ENCODE results near the gene GPC1.

The GPC1 gene

GRCh38 chr2:240427729-240428128 is 7.7 kb upstream of the GPC1 start:
- Histone ChIP-seq H3K27ac (ENCODE audit: low read depth, low read length) (no peak overlapping the region), H4K12ac (ENCODE audit: low read depth, low read length) (no peak overlapping the region), H3K4me2 (ENCODE audit: low read length) (no peak overlapping the region), H3K9me3 (ENCODE audit: insufficient read depth, low read depth, low read length) (peaks cover 16% of the 10 kb centered on the region), H2AK5ac (ENCODE audit: low read length) (no peak overlapping the region), H2BK12ac (ENCODE audit: low read length) (no peak overlapping the region), H2AFZ (ENCODE audit: insufficient read depth, low read length, poor library complexity) (no peak overlapping the region), H3K36me3 (ENCODE audit: control insufficient read depth in 1 of 2, insufficient read depth in 2 of 2, low read length in 2 of 2) (no peaks in the 10 kb centered on the region), H4K91ac (ENCODE audit: low read depth, low read length) (no peak overlapping the region), H3K27me3 (ENCODE audit: insufficient read depth, low read length) (no peaks in the 10 kb centered on the region), H4K8ac (ENCODE audit: low read depth, low read length) (no peak overlapping the region), H3K79me1 (ENCODE audit: low read length) (no peaks in the 10 kb centered on the region), H2BK5ac (ENCODE audit: low read depth, low read length, poor library complexity) (no peak overlapping the region), H3K9ac (ENCODE audit: low read length) (no peak overlapping the region), H3K4me1 (ENCODE audit: control insufficient read depth in 1 of 2, insufficient read depth in 2 of 2, low read length in 2 of 2) (no peaks in the 10 kb centered on the region), H3K14ac (ENCODE audit: low read length) (no peak overlapping the region), H3K4me3 (ENCODE audit: low read depth, low read length) (no peak overlapping the region), H3K23ac (ENCODE audit: low read length) (no peak overlapping the region), H3K4ac (ENCODE audit: low read depth, low read length) (no peak overlapping the region), H2BK120ac (ENCODE audit: insufficient read depth, low read length, poor library complexity) (no peak overlapping the region), H3K79me2 (ENCODE audit: control insufficient read depth, insufficient read depth, low read length, poor library complexity) (no peaks in the 10 kb centered on the region), H3K18ac (ENCODE audit: low read length) (no peak overlapping the region)
- no peak for DNase-seq
- WGBS (ENCODE audit: extremely low coverage, insufficient coverage, insufficient read length): no CpG with 5 or more reads among the region's 6 CpGs

GRCh38 chr2:240428245-240428644 is 7.2 kb upstream of the GPC1 start:
- Histone ChIP-seq H3K36me3 (ENCODE audit: control insufficient read depth in 1 of 2, insufficient read depth in 2 of 2, low read length in 2 of 2) (no peaks in the 10 kb centered on the region), H3K9ac (ENCODE audit: low read length) (no peak overlapping the region), H3K4ac (ENCODE audit: low read depth, low read length) (no peak overlapping the region), H2BK5ac (ENCODE audit: low read depth, low read length, poor library complexity) (no peak overlapping the region), H3K79me2 (ENCODE audit: control insufficient read depth, insufficient read depth, low read length, poor library complexity) (no peaks in the 10 kb centered on the region), H3K4me3 (ENCODE audit: low read depth, low read length) (no peak overlapping the region), H3K27me3 (ENCODE audit: insufficient read depth, low read length) (no peaks in the 10 kb centered on the region), H2BK12ac (ENCODE audit: low read length) (no peak overlapping the region), H4K12ac (ENCODE audit: low read depth, low read length) (no peak overlapping the region), H2AK5ac (ENCODE audit: low read length) (no peak overlapping the region), H2BK120ac (ENCODE audit: insufficient read depth, low read length, poor library complexity) (no peak overlapping the region), H3K9me3 (ENCODE audit: insufficient read depth, low read depth, low read length) (peaks cover 14% of the 10 kb centered on the region), H4K8ac (ENCODE audit: low read depth, low read length) (no peak overlapping the region), H3K18ac (ENCODE audit: low read length) (no peak overlapping the region), H3K4me2 (ENCODE audit: low read length) (no peak overlapping the region), H3K14ac (ENCODE audit: low read length) (no peak overlapping the region), H3K79me1 (ENCODE audit: low read length) (no peaks in the 10 kb centered on the region), H3K27ac (ENCODE audit: low read depth, low read length) (no peak overlapping the region), H4K91ac (ENCODE audit: low read depth, low read length) (no peak overlapping the region), H3K23ac (ENCODE audit: low read length) (no peak overlapping the region), H3K4me1 (ENCODE audit: control insufficient read depth in 1 of 2, insufficient read depth in 2 of 2, low read length in 2 of 2) (no peaks in the 10 kb centered on the region), H2AFZ (ENCODE audit: insufficient read depth, low read length, poor library complexity) (no peak overlapping the region)
- DNase-seq: no peak
- WGBS (ENCODE audit: extremely low coverage, insufficient coverage, insufficient read length): no CpG with 5 or more reads among the region's 5 CpGs

- no peak overlapping the region for H2BK120ac ChIP-seq (ENCODE audit: insufficient read depth, low read length, poor library complexity)
- no peak overlapping the region for H2AFZ ChIP-seq (ENCODE audit: insufficient read depth, low read length, poor library complexity)
- H3K79me2 ChIP-seq (ENCODE audit: control insufficient read depth, insufficient read depth, low read length, poor library complexity): no peaks in the 10 kb centered on the region
- no peak overlapping the region for H4K8ac ChIP-seq (ENCODE audit: low read depth, low read length)
- H4K91ac ChIP-seq (ENCODE audit: low read depth, low read length): no peak overlapping the region
- no peak overlapping the region for H2AK5ac ChIP-seq (ENCODE audit: low read length)
- H3K79me1 ChIP-seq (ENCODE audit: low read length): no peaks in the 10 kb centered on the region
- H3K23ac ChIP-seq (ENCODE audit: low read length): no peak overlapping the region
- H3K4me3 ChIP-seq (ENCODE audit: low read depth, low read length): no peak overlapping the region
- H3K9me3 ChIP-seq (ENCODE audit: insufficient read depth, low read depth, low read length): peaks cover 11% of the 10 kb centered on the region
- no peak overlapping the region for H3K18ac ChIP-seq (ENCODE audit: low read length)
- peaks cover 0 to 7% of the 10 kb centered on the region in 2 experiments for H3K4me1 ChIP-seq (ENCODE audit: control insufficient read depth in 1 of 2, insufficient read depth in 2 of 2, low read length in 2 of 2)
- H3K27ac ChIP-seq (ENCODE audit: low read depth, low read length): no peak overlapping the region
- no peak for DNase-seq
- H3K27me3 ChIP-seq (ENCODE audit: insufficient read depth, low read length): no peaks in the 10 kb centered on the region
- no peak overlapping the region for H4K12ac ChIP-seq (ENCODE audit: low read depth, low read length)
- no peak overlapping the region for H2BK12ac ChIP-seq (ENCODE audit: low read length)
- H3K14ac ChIP-seq (ENCODE audit: low read length): no peak overlapping the region
- H3K9ac ChIP-seq (ENCODE audit: low read length): no peak overlapping the region
- no peak overlapping the region for H3K4ac ChIP-seq (ENCODE audit: low read depth, low read length)
- H3K36me3 ChIP-seq (ENCODE audit: control insufficient read depth in 1 of 2, insufficient read depth in 2 of 2, low read length in 2 of 2): no peaks in the 10 kb centered on the region
- H2BK5ac ChIP-seq (ENCODE audit: low read depth, low read length, poor library complexity): no peak overlapping the region
- WGBS (ENCODE audit: extremely low coverage, insufficient coverage, insufficient read length): no CpG with 5 or more reads among the region's 10 CpGs
- no peak overlapping the region for H3K4me2 ChIP-seq (ENCODE audit: low read length)
Measured at GRCh38 chr2:240429341-240429871, 6.1 kb upstream of the GPC1 start.

GRCh38 chr2:240429872-240430491 is 5.5 kb upstream of the GPC1 start:
- peaks cover 3 to 12% of the 10 kb centered on the region in 2 experiments for H3K4me1 ChIP-seq (ENCODE audit: control insufficient read depth in 1 of 2, insufficient read depth in 2 of 2, low read length in 2 of 2)
- no peak overlapping the region for H3K4me2 ChIP-seq (ENCODE audit: low read length)
- H3K23ac ChIP-seq (ENCODE audit: low read length): no peak overlapping the region
- no peak overlapping the region for H2BK120ac ChIP-seq (ENCODE audit: insufficient read depth, low read length, poor library complexity)
- H3K9me3 ChIP-seq (ENCODE audit: insufficient read depth, low read depth, low read length): peaks cover 7% of the 10 kb centered on the region
- H3K27me3 ChIP-seq (ENCODE audit: insufficient read depth, low read length): no peaks in the 10 kb centered on the region
- peaks cover 2% of the 10 kb centered on the region for H3K79me2 ChIP-seq (ENCODE audit: control insufficient read depth, insufficient read depth, low read length, poor library complexity)
- no peak overlapping the region for H2BK12ac ChIP-seq (ENCODE audit: low read length)
- H3K79me1 ChIP-seq (ENCODE audit: low read length): peaks cover 5% of the 10 kb centered on the region
- H3K14ac ChIP-seq (ENCODE audit: low read length): no peak overlapping the region
- no peak overlapping the region for H3K18ac ChIP-seq (ENCODE audit: low read length)
- no peaks in the 10 kb centered on the region for H3K36me3 ChIP-seq (ENCODE audit: control insufficient read depth in 1 of 2, insufficient read depth in 2 of 2, low read length in 2 of 2)
- no peak overlapping the region for H3K9ac ChIP-seq (ENCODE audit: low read length)
- no CpG with 5 or more reads among the region's 14 CpGs for WGBS (ENCODE audit: extremely low coverage, insufficient coverage, insufficient read length)
- no peak overlapping the region for H2AK5ac ChIP-seq (ENCODE audit: low read length)
- DNase-seq: peak in 1 of 2 donors; percentile 35
- H4K91ac ChIP-seq (ENCODE audit: low read depth, low read length): no peak overlapping the region
- H4K12ac ChIP-seq (ENCODE audit: low read depth, low read length): no peak overlapping the region
- H2BK5ac ChIP-seq (ENCODE audit: low read depth, low read length, poor library complexity): no peak overlapping the region
- no peak overlapping the region for H3K4ac ChIP-seq (ENCODE audit: low read depth, low read length)
- no peak overlapping the region for H4K8ac ChIP-seq (ENCODE audit: low read depth, low read length)
- H3K27ac ChIP-seq (ENCODE audit: low read depth, low read length): no peak overlapping the region
- no peak overlapping the region for H3K4me3 ChIP-seq (ENCODE audit: low read depth, low read length)
- H2AFZ ChIP-seq (ENCODE audit: insufficient read depth, low read length, poor library complexity): no peak overlapping the region

All from trophoblast cell (in vitro differentiated cells and primary cell).